Stimulated activated CD4-positive, alpha-beta T cell treated with anti-CD3 and anti-CD28 coated beads, Interleukin-4, amount 100 ng/mL, for 4 hours (primary cell): ENCODE data around the gene PSMB8.
"Not testable (repeated sequence)": the region's sequence is repeated elsewhere in the genome, so short reads cannot be mapped to it uniquely, and the experiment has no call there.

Experiments
- DNase-seq, 2 experiments: peaks; one replicate each; pipeline ENCODE4 v3.0.0-alpha.2; 2020

PSMB8 gene

GRCh38 chr6:32843979-32844838 is at the start of gene PSMB8:
TSS of gene PSMB8 (minus strand) at chr6:32844047. CDS start at chr6:32843996, 51 bp downstream.
- peak; percentile 95 to 99 for DNase-seq

DNA sequence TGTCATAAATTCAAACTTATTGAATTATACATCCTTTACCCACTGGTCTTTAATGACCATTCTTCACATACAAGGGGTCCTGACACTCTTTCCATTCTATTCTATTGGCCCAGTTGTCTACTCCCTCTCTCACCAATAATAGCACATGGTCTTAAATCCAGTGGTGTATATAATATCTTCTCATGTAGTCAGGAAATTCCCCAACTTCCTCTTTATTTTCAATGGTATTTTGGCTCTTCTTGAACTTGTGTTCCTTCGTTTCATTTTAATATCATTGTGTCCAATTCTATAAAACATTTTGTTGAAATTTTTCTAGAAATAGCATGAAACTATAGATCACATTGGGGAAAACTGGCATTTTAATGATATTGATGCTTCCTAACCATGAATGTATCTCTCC is 47.0 kb upstream of the PSMB8 start:
- DNase-seq: no peak

- DNase-seq: no peak
These were observed 45.7 kb upstream of the PSMB8 start for GRCh38 chr6:32889533-32889932.

GRCh38 chr6:32888576-32888975 is 44.7 kb upstream of the PSMB8 start:
- DNase-seq: no peak

DNA sequence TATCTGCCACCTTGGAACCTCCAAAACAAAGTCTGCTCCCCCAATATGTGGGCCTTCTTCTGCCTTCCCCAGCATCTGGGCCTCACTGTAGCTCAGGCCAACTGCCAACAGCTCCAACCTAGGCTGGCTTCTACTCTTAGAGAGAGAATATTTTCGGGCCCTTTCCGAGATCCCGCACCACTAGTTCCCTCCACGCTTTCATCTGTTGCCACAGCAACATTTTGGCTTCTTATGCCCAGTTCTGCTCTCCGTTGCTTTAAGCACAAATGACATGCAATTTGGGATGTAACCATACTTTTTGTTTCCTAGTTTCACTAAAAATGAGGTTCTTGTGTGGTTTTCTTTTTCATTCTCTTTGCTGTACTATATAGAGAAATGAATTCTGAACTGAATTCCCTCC is 43.8 kb upstream of the PSMB8 start:
- DNase-seq: no peak

- no peak for DNase-seq
These were observed 43.0 kb upstream of the PSMB8 start for GRCh38 chr6:32886681-32887383.

GRCh38 chr6:32885698-32886286 is 41.9 kb upstream of the PSMB8 start:
- DNase-seq: no peak

DNA sequence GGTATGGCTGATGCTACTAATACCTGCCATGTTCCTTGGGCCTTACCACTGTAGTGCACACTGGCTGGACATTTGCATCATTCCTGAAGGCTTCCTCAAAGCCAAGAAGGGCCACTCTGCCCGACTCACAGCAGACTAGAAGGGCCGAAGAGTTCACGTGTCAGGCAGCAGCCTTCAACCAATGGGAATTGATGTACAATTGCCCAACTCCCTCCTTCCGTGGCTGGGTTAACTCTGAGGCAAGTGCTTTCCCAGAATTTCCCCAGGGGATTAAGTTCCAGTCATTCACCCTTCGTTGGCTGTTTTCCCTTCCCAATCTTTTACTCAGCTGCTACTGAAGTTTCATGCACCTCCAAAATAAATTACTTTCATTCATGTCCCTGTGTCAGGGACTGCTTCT is 39.9 kb upstream of the PSMB8 start:
- DNase-seq: no peak

GRCh38 chr6:32882879-32883250 is 39.0 kb upstream of the PSMB8 start:
- DNase-seq: no peak

GRCh38 chr6:32880962-32881361 is 37.1 kb upstream of the PSMB8 start:
- DNase-seq: not testable (repeated sequence)

- DNase-seq: no peak
These were observed 35.8 kb upstream of the PSMB8 start for GRCh38 chr6:32879691-32880090.

- DNase-seq: no peak
These were observed 32.8 kb upstream of the PSMB8 start for GRCh38 chr6:32876603-32877002.

DNA sequence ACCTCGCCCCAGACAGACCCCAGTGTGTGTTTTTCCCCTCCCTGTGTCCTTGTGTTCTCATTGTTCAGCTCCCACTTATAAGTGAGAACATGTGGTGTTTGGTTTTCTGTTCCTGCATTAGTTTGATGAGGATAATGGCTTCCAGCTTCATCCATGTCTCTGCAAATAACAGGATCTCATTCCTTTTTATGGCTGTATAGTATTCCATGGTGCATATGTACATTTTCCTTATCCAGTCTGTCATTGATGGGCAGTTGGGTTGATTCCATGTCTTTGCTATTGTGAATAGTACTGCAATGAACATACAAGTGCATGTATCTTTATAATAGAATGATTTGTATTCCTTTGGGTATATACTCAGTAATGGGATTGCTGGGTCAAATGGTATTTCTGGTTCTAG is 30.1 kb upstream of the PSMB8 start:
- DNase-seq: not testable (repeated sequence)

DNA sequence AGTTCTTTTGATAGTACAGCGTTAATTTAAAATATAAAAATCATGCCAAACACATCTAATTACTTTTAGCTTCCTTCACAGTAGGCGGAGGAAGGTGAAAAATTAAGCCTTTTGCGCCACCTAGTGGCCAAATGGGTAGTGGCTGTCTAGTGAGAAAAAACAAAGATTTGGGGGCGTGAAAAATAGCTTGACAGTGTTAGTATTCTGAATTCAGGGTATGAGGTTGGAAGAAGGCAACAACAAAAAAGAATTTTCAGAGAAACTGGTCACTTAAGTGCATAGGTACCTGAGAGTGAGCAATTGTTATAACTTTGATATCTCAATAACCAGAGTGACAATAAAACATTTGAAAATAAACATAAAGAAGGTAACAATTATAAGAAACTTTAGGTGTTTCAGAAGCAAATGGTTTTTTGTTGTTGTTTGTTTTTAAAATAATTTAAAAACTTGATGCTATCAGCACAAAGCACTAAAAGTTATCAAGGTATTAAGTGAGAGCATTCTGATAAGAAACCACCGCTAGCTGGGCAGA is 24.5 kb upstream of the PSMB8 start:
- DNase-seq: peak; percentile 77 to 85

- no peak for DNase-seq
These were observed 23.9 kb upstream of the PSMB8 start for GRCh38 chr6:32867554-32868256.

- no peak for DNase-seq
These were observed 23.2 kb upstream of the PSMB8 start for GRCh38 chr6:32867022-32867477.

DNA sequence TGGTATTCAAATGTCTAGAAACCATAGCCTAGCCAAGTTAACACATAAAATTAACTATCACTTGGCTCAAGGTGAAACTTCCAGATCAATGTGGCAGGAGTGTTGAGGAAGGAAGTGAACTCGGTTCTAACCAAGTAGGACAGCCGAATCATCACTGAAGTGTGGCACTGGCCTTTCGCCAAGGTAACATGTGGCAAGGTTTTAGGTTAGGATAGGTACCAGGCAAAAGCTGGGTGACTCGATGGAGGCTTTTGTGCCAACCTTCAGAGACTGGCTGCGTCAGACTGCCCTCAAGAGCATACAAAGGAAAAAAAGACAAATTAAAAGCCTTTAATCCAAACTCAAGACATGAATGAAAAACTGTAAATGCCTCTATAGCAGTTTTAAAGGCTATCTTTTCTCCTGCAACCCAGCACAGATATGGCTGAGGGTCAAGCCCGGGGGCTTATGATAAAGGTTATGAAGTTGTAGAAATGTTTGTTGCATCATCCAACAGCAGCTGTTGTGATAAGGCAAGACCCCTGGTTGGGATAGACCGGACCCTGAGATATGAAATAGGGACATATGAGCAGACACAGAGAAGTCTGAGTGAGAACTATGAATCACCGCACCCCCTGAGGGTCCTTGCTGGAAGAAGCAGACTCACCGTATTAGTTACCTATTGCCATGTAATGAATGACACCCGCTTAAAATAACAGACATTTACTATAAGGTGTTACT is 22.0 kb upstream of the PSMB8 start:
- DNase-seq: no peak

DNA sequence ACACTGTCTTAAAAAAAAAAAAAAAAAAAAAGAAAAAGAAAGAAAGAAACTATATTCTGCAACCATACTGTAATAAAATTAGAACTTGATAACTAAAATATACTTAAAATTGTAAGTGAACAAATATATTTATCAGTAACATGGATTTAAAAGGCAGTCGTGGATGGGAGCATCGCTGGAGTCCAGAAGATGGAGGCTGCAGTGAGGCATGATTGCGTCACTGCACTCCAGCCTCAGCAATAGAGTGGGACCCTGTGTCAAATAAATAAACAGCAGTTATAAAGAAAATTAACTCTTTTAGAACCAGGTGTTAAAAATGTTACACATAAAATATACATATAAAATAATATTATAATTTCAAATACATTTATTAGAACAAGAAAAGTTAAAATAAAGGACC is 18.9 kb upstream of the PSMB8 start:
- DNase-seq: no peak

DNA sequence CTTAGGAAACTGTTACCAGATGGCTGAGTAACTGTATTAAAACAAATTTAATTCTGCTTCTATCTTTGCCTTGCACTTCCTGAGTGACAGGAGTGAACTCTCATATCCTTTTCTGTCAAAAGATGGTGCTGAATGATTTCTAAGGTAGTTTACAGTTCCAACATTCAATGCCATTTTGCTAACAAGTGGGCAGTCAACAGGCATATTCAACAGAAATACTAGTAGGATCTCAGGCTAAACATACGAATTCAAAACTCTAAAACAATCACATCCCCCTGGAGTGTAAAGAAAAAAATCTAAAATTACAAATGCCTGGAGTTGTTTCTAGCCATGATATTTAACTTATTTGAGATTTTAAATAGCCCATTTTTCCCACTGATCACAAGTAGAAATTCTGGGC is 16.8 kb upstream of the PSMB8 start:
- DNase-seq: no peak

DNA sequence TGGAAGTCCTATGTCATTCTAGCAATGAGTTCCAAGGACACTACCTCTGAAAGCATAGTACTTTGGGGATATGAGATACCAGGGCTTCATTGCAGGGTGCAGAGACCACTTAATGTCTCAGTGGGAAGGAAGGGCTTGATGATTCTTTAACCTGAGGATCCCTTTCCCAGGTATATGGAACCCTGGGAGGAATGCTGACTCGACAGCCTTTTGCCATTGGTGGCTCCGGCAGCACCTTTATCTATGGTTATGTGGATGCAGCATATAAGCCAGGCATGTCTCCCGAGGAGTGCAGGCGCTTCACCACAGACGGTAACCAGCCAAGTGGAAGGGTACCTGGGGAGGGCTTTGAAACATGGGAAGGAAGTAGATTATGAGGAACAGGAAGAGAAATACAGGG is 14.3 kb upstream of the PSMB8 start:
- no peak for DNase-seq

DNA sequence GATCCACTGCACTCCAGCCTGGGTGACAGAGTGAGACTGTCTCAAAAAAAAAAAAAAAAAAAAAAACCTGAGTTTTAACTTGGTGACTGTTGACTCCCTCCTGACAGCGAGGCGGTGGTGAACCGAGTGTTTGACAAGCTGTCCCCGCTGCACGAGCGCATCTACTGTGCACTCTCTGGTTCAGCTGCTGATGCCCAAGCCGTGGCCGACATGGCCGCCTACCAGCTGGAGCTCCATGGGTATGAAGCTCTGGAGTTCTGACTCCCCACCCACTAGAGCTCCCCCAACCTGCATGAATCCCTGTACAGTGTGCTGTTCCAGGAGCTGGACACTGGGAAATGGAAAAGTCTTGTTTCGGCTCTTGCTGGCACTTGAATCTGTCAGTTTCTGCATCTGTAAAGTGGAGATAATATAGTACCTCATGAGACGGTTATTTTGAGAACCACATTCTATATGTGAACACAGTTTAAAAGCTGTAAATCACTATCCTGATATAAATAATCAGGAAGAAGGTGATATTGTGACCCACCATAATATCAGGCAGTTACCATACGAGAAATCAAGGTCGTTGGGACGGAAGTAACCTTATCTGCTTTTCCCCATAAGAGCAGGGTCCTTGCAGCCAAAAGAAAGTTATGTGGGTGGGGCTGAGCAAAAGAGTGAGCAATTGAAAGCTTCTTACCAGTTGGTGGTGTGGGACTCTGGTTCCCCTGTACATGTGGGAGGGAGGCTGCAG is 13.5 kb upstream of the PSMB8 start:
- DNase-seq: no peak
